Measurements from ENCODE around the gene VENTX. TPM values are rescaled to one million over a fixed set of nuclear protein-coding genes. Genes with fewer than 3 reads are reported as not detected.

Gene VENTX
- total and polyA plus RNA-seq, 2 donors: 0.09 to 1.5 TPM

- H3K27ac ChIP-seq (ENCODE audit: low read depth in 1 of 2, low read length in 1 of 2): no peak overlapping the region
- no peaks in the 10 kb centered on the region for H3K9me3 ChIP-seq (ENCODE audit: control insufficient read depth in 2 of 2, insufficient read depth in 1 of 2, low read length in 1 of 2)
- 95% methylated on average over 23 of the region's 23 CpGs for WGBS
- no peak for DNase-seq (ENCODE audit: low read depth in 6 of 9, low spot score in 9 of 9)
- H3K4me1 ChIP-seq (ENCODE audit: control insufficient read depth in 2 of 2, insufficient read depth in 2 of 2, low read length in 2 of 2): no peaks in the 10 kb centered on the region
- no peak overlapping the region for H3K4me3 ChIP-seq (ENCODE audit: low read length in 2 of 2)
- no peaks in the 10 kb centered on the region for H3K36me3 ChIP-seq (ENCODE audit: control insufficient read depth in 2 of 2, insufficient read depth in 2 of 2, low read length in 1 of 2)
- peaks cover 0 to 2% of the 10 kb centered on the region in 2 donors for H3K27me3 ChIP-seq (ENCODE audit: control insufficient read depth in 2 of 2, insufficient read depth in 1 of 2, low read length in 1 of 2)
These were observed 42.0 kb upstream of the VENTX start for GRCh38 chr10:133195611-133196010.

- no peak overlapping the region for H3K27ac ChIP-seq (ENCODE audit: low read depth in 1 of 2, low read length in 1 of 2)
- no peaks in the 10 kb centered on the region for H3K4me1 ChIP-seq (ENCODE audit: control insufficient read depth in 2 of 2, insufficient read depth in 2 of 2, low read length in 2 of 2)
- H3K4me3 ChIP-seq (ENCODE audit: low read length in 2 of 2): no peak overlapping the region
- no peaks in the 10 kb centered on the region for H3K9me3 ChIP-seq (ENCODE audit: control insufficient read depth in 2 of 2, insufficient read depth in 1 of 2, low read length in 1 of 2)
- H3K36me3 ChIP-seq (ENCODE audit: control insufficient read depth in 2 of 2, insufficient read depth in 2 of 2, low read length in 1 of 2): no peaks in the 10 kb centered on the region
- no peak for DNase-seq (ENCODE audit: low read depth in 6 of 9, low spot score in 9 of 9)
- peaks cover 0 to 2% of the 10 kb centered on the region in 2 donors for H3K27me3 ChIP-seq (ENCODE audit: control insufficient read depth in 2 of 2, insufficient read depth in 1 of 2, low read length in 1 of 2)
- 86% methylated on average over 24 of the region's 24 CpGs for WGBS
These were observed 41.3 kb upstream of the VENTX start for GRCh38 chr10:133196221-133196915.

- no peaks in the 10 kb centered on the region for H3K9me3 ChIP-seq (ENCODE audit: control insufficient read depth in 2 of 2, insufficient read depth in 1 of 2, low read length in 1 of 2)
- no peaks in the 10 kb centered on the region for H3K36me3 ChIP-seq (ENCODE audit: control insufficient read depth in 2 of 2, insufficient read depth in 2 of 2, low read length in 1 of 2)
- DNase-seq (ENCODE audit: low read depth in 6 of 9, low spot score in 9 of 9): no peak
- H3K27ac ChIP-seq (ENCODE audit: low read depth in 1 of 2, low read length in 1 of 2): no peak overlapping the region
- no peaks in the 10 kb centered on the region for H3K4me1 ChIP-seq (ENCODE audit: control insufficient read depth in 2 of 2, insufficient read depth in 2 of 2, low read length in 2 of 2)
- no peaks in the 10 kb centered on the region for H3K27me3 ChIP-seq (ENCODE audit: control insufficient read depth in 2 of 2, insufficient read depth in 1 of 2, low read length in 1 of 2)
- no peak overlapping the region for H3K4me3 ChIP-seq (ENCODE audit: low read length in 2 of 2)
- 87% methylated on average over 40 of the region's 40 CpGs for WGBS
These were observed 40.5 kb upstream of the VENTX start for GRCh38 chr10:133196936-133197758.

GRCh38 chr10:133197786-133198185 lies 39.9 kb upstream of the VENTX start:
- Histone ChIP-seq H3K27me3 (ENCODE audit: control insufficient read depth in 2 of 2, insufficient read depth in 1 of 2, low read length in 1 of 2) (no peaks in the 10 kb centered on the region), H3K4me1 (ENCODE audit: control insufficient read depth in 2 of 2, insufficient read depth in 2 of 2, low read length in 2 of 2) (no peaks in the 10 kb centered on the region), H3K27ac (ENCODE audit: low read depth in 1 of 2, low read length in 1 of 2) (no peak overlapping the region), H3K36me3 (ENCODE audit: control insufficient read depth in 2 of 2, insufficient read depth in 2 of 2, low read length in 1 of 2) (no peaks in the 10 kb centered on the region), H3K9me3 (ENCODE audit: control insufficient read depth in 2 of 2, insufficient read depth in 1 of 2, low read length in 1 of 2) (no peaks in the 10 kb centered on the region), H3K4me3 (ENCODE audit: low read length in 2 of 2) (no peak overlapping the region)
- WGBS: 95% methylated on average over 9 of the region's 9 CpGs
- DNase-seq (ENCODE audit: low read depth in 6 of 9, low spot score in 9 of 9): no peak

- no peaks in the 10 kb centered on the region for H3K4me1 ChIP-seq (ENCODE audit: control insufficient read depth in 2 of 2, insufficient read depth in 2 of 2, low read length in 2 of 2)
- H3K27me3 ChIP-seq (ENCODE audit: control insufficient read depth in 2 of 2, insufficient read depth in 1 of 2, low read length in 1 of 2): no peaks in the 10 kb centered on the region
- H3K9me3 ChIP-seq (ENCODE audit: control insufficient read depth in 2 of 2, insufficient read depth in 1 of 2, low read length in 1 of 2): no peaks in the 10 kb centered on the region
- H3K36me3 ChIP-seq (ENCODE audit: control insufficient read depth in 2 of 2, insufficient read depth in 2 of 2, low read length in 1 of 2): no peaks in the 10 kb centered on the region
- no peak overlapping the region for H3K27ac ChIP-seq (ENCODE audit: low read depth in 1 of 2, low read length in 1 of 2)
- 97% methylated on average over 26 of the region's 26 CpGs for WGBS
- H3K4me3 ChIP-seq (ENCODE audit: low read length in 2 of 2): no peak overlapping the region
- DNase-seq (ENCODE audit: low read depth in 6 of 9, low spot score in 9 of 9): no peak
These were observed 39.4 kb upstream of the VENTX start for GRCh38 chr10:133198206-133198605.

GRCh38 chr10:133198621-133199487 lies 38.8 kb upstream of the VENTX start:
- H3K4me1 ChIP-seq (ENCODE audit: control insufficient read depth in 2 of 2, insufficient read depth in 2 of 2, low read length in 2 of 2): no peaks in the 10 kb centered on the region
- 95% methylated on average over 54 of the region's 54 CpGs for WGBS
- no peak overlapping the region for H3K27ac ChIP-seq (ENCODE audit: low read depth in 1 of 2, low read length in 1 of 2)
- H3K36me3 ChIP-seq (ENCODE audit: control insufficient read depth in 2 of 2, insufficient read depth in 2 of 2, low read length in 1 of 2): no peaks in the 10 kb centered on the region
- no peaks in the 10 kb centered on the region for H3K27me3 ChIP-seq (ENCODE audit: control insufficient read depth in 2 of 2, insufficient read depth in 1 of 2, low read length in 1 of 2)
- no peak for DNase-seq (ENCODE audit: low read depth in 6 of 9, low spot score in 9 of 9)
- H3K4me3 ChIP-seq (ENCODE audit: low read length in 2 of 2): no peak overlapping the region
- H3K9me3 ChIP-seq (ENCODE audit: control insufficient read depth in 2 of 2, insufficient read depth in 1 of 2, low read length in 1 of 2): no peaks in the 10 kb centered on the region

- no peaks in the 10 kb centered on the region for H3K36me3 ChIP-seq (ENCODE audit: control insufficient read depth in 2 of 2, insufficient read depth in 2 of 2, low read length in 1 of 2)
- 93% methylated on average over 13 of the region's 13 CpGs for WGBS
- no peak overlapping the region for H3K4me3 ChIP-seq (ENCODE audit: low read length in 2 of 2)
- no peak for DNase-seq (ENCODE audit: low read depth in 6 of 9, low spot score in 9 of 9)
- H3K27ac ChIP-seq (ENCODE audit: low read depth in 1 of 2, low read length in 1 of 2): no peak overlapping the region
- H3K9me3 ChIP-seq (ENCODE audit: control insufficient read depth in 2 of 2, insufficient read depth in 1 of 2, low read length in 1 of 2): no peaks in the 10 kb centered on the region
- no peaks in the 10 kb centered on the region for H3K4me1 ChIP-seq (ENCODE audit: control insufficient read depth in 2 of 2, insufficient read depth in 2 of 2, low read length in 2 of 2)
- no peaks in the 10 kb centered on the region for H3K27me3 ChIP-seq (ENCODE audit: control insufficient read depth in 2 of 2, insufficient read depth in 1 of 2, low read length in 1 of 2)
These were observed 38.2 kb upstream of the VENTX start for GRCh38 chr10:133199488-133199885.

- Histone ChIP-seq H3K27me3 (ENCODE audit: control insufficient read depth in 2 of 2, insufficient read depth in 1 of 2, low read length in 1 of 2) (no peaks in the 10 kb centered on the region), H3K4me3 (ENCODE audit: low read length in 2 of 2) (no peak overlapping the region), H3K27ac (ENCODE audit: low read depth in 1 of 2, low read length in 1 of 2) (no peak overlapping the region), H3K36me3 (ENCODE audit: control insufficient read depth in 2 of 2, insufficient read depth in 2 of 2, low read length in 1 of 2) (no peaks in the 10 kb centered on the region), H3K9me3 (ENCODE audit: control insufficient read depth in 2 of 2, insufficient read depth in 1 of 2, low read length in 1 of 2) (no peaks in the 10 kb centered on the region), H3K4me1 (ENCODE audit: control insufficient read depth in 2 of 2, insufficient read depth in 2 of 2, low read length in 2 of 2) (no peaks in the 10 kb centered on the region)
- no peak for DNase-seq (ENCODE audit: low read depth in 6 of 9, low spot score in 9 of 9)
- 81% methylated on average over 38 of the region's 38 CpGs for WGBS
These were observed 37.6 kb upstream of the VENTX start for GRCh38 chr10:133199992-133200611.
